ENCODE results near the gene WWC2. TPM values are rescaled to one million over a fixed set of nuclear protein-coding genes. Genes with fewer than 3 reads are reported as not detected.
A peak's percentile ranks its signal among the peaks of the same experiment; 100 is the strongest.

WWC2 gene
- total RNA-seq, 2 experiments from 2014 or later, result 0.91 to 1.2 TPM

GRCh38 chr4:183344523-183345255, 245.6 kb downstream of the WWC2 start:
- Mint-ChIP-seq H3K36me3 (no peaks in the 10 kb centered on the region), H3K9me3 (no peaks in the 10 kb centered on the region), H3K27ac (no peak overlapping the region), H3K27me3 (peaks cover 30% of the 10 kb centered on the region), H3K4me3 (no peak overlapping the region), H3K4me1 (peaks cover 2% of the 10 kb centered on the region)
- no peak for DNase-seq
- POLR2A ChIA-PET, result no interaction called here
- no peak for ATAC-seq (ENCODE audit: low read depth)

GRCh38 chr4:183345261-183345660, 246.2 kb downstream of the WWC2 start:
- POLR2A ChIA-PET, result no interaction called here
- H3K36me3 Mint-ChIP-seq, result no peaks in the 10 kb centered on the region
- DNase-seq, result no peak

GRCh38 chr4:183347146-183347545, 248.1 kb downstream of the WWC2 start:
- Mint-ChIP-seq H3K27me3 (peaks cover 18% of the 10 kb centered on the region), H3K27ac (no peak overlapping the region)

More at GRCh38 chr4:183345261-183345660, 246.2 kb downstream of the WWC2 start:
- Mint-ChIP-seq H3K27ac (no peak overlapping the region), H3K27me3 (peaks cover 28% of the 10 kb centered on the region), H3K9me3 (no peaks in the 10 kb centered on the region), H3K4me1 (peaks cover 2% of the 10 kb centered on the region), H3K4me3 (no peak overlapping the region)
- ATAC-seq (ENCODE audit: low read depth), result no peak

GRCh38 chr4:183347566-183347965, 248.5 kb downstream of the WWC2 start:
- ATAC-seq (ENCODE audit: low read depth), result no peak
- Mint-ChIP-seq H3K4me3 (no peak overlapping the region), H3K27me3 (peaks cover 17% of the 10 kb centered on the region), H3K4me1 (peaks cover 2% of the 10 kb centered on the region), H3K36me3 (no peaks in the 10 kb centered on the region), H3K27ac (no peak overlapping the region), H3K9me3 (no peaks in the 10 kb centered on the region)
- POLR2A ChIA-PET, result no interaction called here
- no peak for DNase-seq

More at GRCh38 chr4:183347146-183347545, 248.1 kb downstream of the WWC2 start:
- POLR2A ChIA-PET, result no interaction called here
- DNase-seq, result no peak
- Mint-ChIP-seq H3K4me1 (peaks cover 2% of the 10 kb centered on the region), H3K4me3 (no peak overlapping the region), H3K9me3 (no peaks in the 10 kb centered on the region), H3K36me3 (no peaks in the 10 kb centered on the region)
- no peak for ATAC-seq (ENCODE audit: low read depth)

GRCh38 chr4:183348136-183348535, 249.1 kb downstream of the WWC2 start:
- Mint-ChIP-seq H3K27me3 (peaks cover 17% of the 10 kb centered on the region), H3K4me1 (peaks cover 1% of the 10 kb centered on the region), H3K36me3 (no peaks in the 10 kb centered on the region), H3K27ac (no peak overlapping the region), H3K9me3 (no peaks in the 10 kb centered on the region), H3K4me3 (no peak overlapping the region)
- DNase-seq (no peak), ATAC-seq (ENCODE audit: low read depth) (no peak)
- POLR2A ChIA-PET, result no interaction called here

GRCh38 chr4:183348706-183349659, 249.9 kb downstream of the WWC2 start:
- Mint-ChIP-seq H3K27me3 (peaks cover 15% of the 10 kb centered on the region), H3K27ac (no peak overlapping the region), H3K9me3 (no peaks in the 10 kb centered on the region), H3K4me1 (no peaks in the 10 kb centered on the region), H3K4me3 (no peak overlapping the region), H3K36me3 (no peaks in the 10 kb centered on the region)
- no peak for DNase-seq
- POLR2A ChIA-PET, result no interaction called here
- peak; percentile 80 for ATAC-seq (ENCODE audit: low read depth)

- ATAC-seq (ENCODE audit: low read depth), result no peak
- Mint-ChIP-seq H3K36me3 (no peaks in the 10 kb centered on the region), H3K9me3 (no peaks in the 10 kb centered on the region), H3K4me1 (no peaks in the 10 kb centered on the region), H3K27me3 (peaks cover 10% of the 10 kb centered on the region), H3K27ac (no peak overlapping the region), H3K4me3 (no peak overlapping the region)
- DNase-seq, result no peak
- POLR2A ChIA-PET, result no interaction called here
These were observed 250.6 kb downstream of the WWC2 start for GRCh38 chr4:183349673-183350072.

- H3K4me3 Mint-ChIP-seq, result no peak overlapping the region
- no peak overlapping the region for H3K27ac Mint-ChIP-seq
These were observed 251.4 kb downstream of the WWC2 start for GRCh38 chr4:183350317-183351071.

GRCh38 chr4:183352546-183352945, 253.5 kb downstream of the WWC2 start:
- Mint-ChIP-seq H3K9me3 (no peaks in the 10 kb centered on the region), H3K27ac (no peak overlapping the region), H3K4me3 (no peak overlapping the region), H3K36me3 (no peaks in the 10 kb centered on the region), H3K4me1 (no peaks in the 10 kb centered on the region), H3K27me3 (peaks cover 8% of the 10 kb centered on the region)
- DNase-seq (no peak), ATAC-seq (ENCODE audit: low read depth) (no peak)
- POLR2A ChIA-PET, result no interaction called here

More at GRCh38 chr4:183350317-183351071, 251.4 kb downstream of the WWC2 start:
- ATAC-seq (ENCODE audit: low read depth), result no peak
- POLR2A ChIA-PET, result no interaction called here
- DNase-seq, result no peak
- Mint-ChIP-seq H3K36me3 (no peaks in the 10 kb centered on the region), H3K9me3 (no peaks in the 10 kb centered on the region), H3K4me1 (no peaks in the 10 kb centered on the region), H3K27me3 (peaks cover 7% of the 10 kb centered on the region)

GRCh38 chr4:183353557-183353956, 254.5 kb downstream of the WWC2 start:
- no peaks in the 10 kb centered on the region for H3K4me1 Mint-ChIP-seq
- peaks cover 8% of the 10 kb centered on the region for H3K27me3 Mint-ChIP-seq
- DNase-seq (no peak), ATAC-seq (ENCODE audit: low read depth) (no peak)
- H3K36me3 Mint-ChIP-seq, result no peaks in the 10 kb centered on the region
- H3K9me3 Mint-ChIP-seq, result no peaks in the 10 kb centered on the region
- POLR2A ChIA-PET, result interaction anchor here (0.7 kb wide), 1 partner anchor 90 kb away, joined by 3 read pairs; no protein-coding TSS in a partner anchor
- H3K27ac Mint-ChIP-seq, result no peak overlapping the region
- H3K4me3 Mint-ChIP-seq, result no peak overlapping the region

- no peak overlapping the region for H3K27ac Mint-ChIP-seq
- DNase-seq (no peak), ATAC-seq (ENCODE audit: low read depth) (no peak)
- peaks cover 8% of the 10 kb centered on the region for H3K27me3 Mint-ChIP-seq
- no peak overlapping the region for H3K4me3 Mint-ChIP-seq
- H3K36me3 Mint-ChIP-seq, result no peaks in the 10 kb centered on the region
- H3K4me1 Mint-ChIP-seq, result no peaks in the 10 kb centered on the region
- POLR2A ChIA-PET, result no interaction called here
- H3K9me3 Mint-ChIP-seq, result no peaks in the 10 kb centered on the region
These were observed 255.2 kb downstream of the WWC2 start for GRCh38 chr4:183354219-183354618.

GRCh38 chr4:183355405-183355804, 256.3 kb downstream of the WWC2 start:
- no peak for DNase-seq
- no peaks in the 10 kb centered on the region for H3K4me1 Mint-ChIP-seq
- H3K9me3 Mint-ChIP-seq, result no peaks in the 10 kb centered on the region
- H3K36me3 Mint-ChIP-seq, result no peaks in the 10 kb centered on the region
- no peak overlapping the region for H3K4me3 Mint-ChIP-seq
- no peak overlapping the region for H3K27ac Mint-ChIP-seq
- no peak for ATAC-seq (ENCODE audit: low read depth)
- peaks cover 8% of the 10 kb centered on the region for H3K27me3 Mint-ChIP-seq
- POLR2A ChIA-PET, result no interaction called here

- H3K36me3 Mint-ChIP-seq, result no peaks in the 10 kb centered on the region
- H3K27me3 Mint-ChIP-seq, result peaks cover 8% of the 10 kb centered on the region
- no peak overlapping the region for H3K4me3 Mint-ChIP-seq
- H3K4me1 Mint-ChIP-seq, result no peaks in the 10 kb centered on the region
- no peak overlapping the region for H3K27ac Mint-ChIP-seq
- no peak for DNase-seq
- ATAC-seq (ENCODE audit: low read depth), result no peak
- POLR2A ChIA-PET, result no interaction called here
- H3K9me3 Mint-ChIP-seq, result no peaks in the 10 kb centered on the region
These were observed 257.2 kb downstream of the WWC2 start for GRCh38 chr4:183356173-183356830.
